Heart right ventricle (tissue), 16 donors: Measurements from ENCODE around the gene C1QTNF5. TPM values are rescaled to one million over a fixed set of nuclear protein-coding genes. Genes with fewer than 3 reads are reported as not detected.
A peak's percentile ranks its signal among the peaks of the same experiment; 100 is the strongest.

ENCODE experiments used
- ATAC-seq, 8 donors: fragments of 200-7000 bp; cut with Tn5 transposase; one replicate each; pipeline ENCODE4 v1.9.1; 2020; ENCODE audit warnings: mild to moderate bottlenecking in 8 of 8, moderate library complexity in 8 of 8, moderate number of reproducible peaks in 1 of 8
- DNase-seq, 2 donors: peaks; one replicate each; pipeline ENCODE4 v3.0.0-alpha.2; 2020
- H3K27ac ChIP-seq, 10 donors: fragments of 200-600 bp; sonication (generic) in 2 of 10; one replicate each; pipeline versions ENCODE4 v1.5.0 to v1.8.0; 2020 to 2022; ENCODE audit warnings: mild to moderate bottlenecking in 3 of 10
- H3K27me3 ChIP-seq, 7 donors: fragments of 200-600 bp; one replicate each; pipeline ENCODE4 v1.8.0; 2021 to 2022; ENCODE audit warnings: mild to moderate bottlenecking in 2 of 7
- H3K36me3 ChIP-seq, 9 donors: fragments of 200-600 bp; sonication (generic) in 1 of 9; one replicate each; pipeline versions ENCODE4 v1.5.0 to v1.8.0; 2020 to 2022; ENCODE audit warnings: mild to moderate bottlenecking in 2 of 9
- H3K4me1 ChIP-seq, 9 donors: fragments of 200-600 bp; sonication (generic) in 1 of 9; one replicate each; pipeline versions ENCODE4 v1.5.0 to v1.8.0; 2020 to 2022; ENCODE audit warnings: mild to moderate bottlenecking in 4 of 9
- H3K4me3 ChIP-seq, 10 donors: fragments of 200-600 bp; sonication (generic) in 2 of 10; one replicate each; pipeline versions ENCODE4 v1.5.0 to v1.8.0; 2020 to 2022; ENCODE audit warnings: mild to moderate bottlenecking in 7 of 10, moderate library complexity in 2 of 10
- H3K9me3 ChIP-seq, 11 donors: fragments of 200-600 bp in 10 of 11; sonication (generic) in 2 of 11; one replicate each; pipeline versions ENCODE4 v1.5.0 to v1.8.0; 2013 to 2022; ENCODE audit warnings: mild to moderate bottlenecking in 2 of 11, control low read depth in 1 of 11, moderate library complexity in 1 of 11
- CTCF ChIP-seq, 9 donors: fragments of 200-600 bp; sonication (generic) in 2 of 9; IDR thresholded peaks; one replicate each; pipeline versions ENCODE4 v1.5.0 to v1.8.0; 2021 to 2022; ENCODE audit warnings: antibody characterized with exemption in 9 of 9, mild to moderate bottlenecking in 5 of 9, moderate library complexity in 1 of 9
- WGBS, 2 donors: extraction: QIAGEN DNeasy Blood & Tissue Kit; methylation state at CpG; one replicate each; pipeline ENCODE4 v1.1.7; 2013; ENCODE audit warnings: inconsistent platforms in 1 of 2; 5-methylcytosine and 5-hydroxymethylcytosine counted together
- intact Hi-C, 10 donors: fragments of 100-400 bp; cut with DNase I; formaldehyde crosslinking; loops; one replicate each; pipeline versions ENCODE4 v1.11.1 to v1.14.2; 2022
- polyA plus RNA-seq, 2 donors: library from polyadenylated mRNA; stranded (reverse); fragments of 200-250 nt; gene quantifications; one replicate each; pipeline ENCODE4 v1.2.3, GENCODE V29; 2013
- total RNA-seq, 10 donors: library from RNA; stranded (reverse); fragmentation: NEBNext Ultra II Directional in 3 of 10; extraction: Animal tissue kit (Norgen Biotek cat#: 25700) in 3 of 10; gene quantifications; one replicate each; pipeline versions ENCODE4 v1.2.1 to v1.2.4, GENCODE V29; 2021 to 2023
- donor health status: Arrhythmogenic right ventricular cardiomyopathy.
- donor health status: ischemic (EF 13 %, LVEDD 7.1; RV severe dilation, severe dysfunction).
- donor health status: healthy with polysubstance abuse.
- donor health status: DM: no; HTN: yes; CAD: no.
- donor health status: DM: no; HTN: no; CAD: no.
- donor health status: ischemic (EF 25% LVEDD 6.9; RV normal size, moderate dysfunction).
- donor health status: ischemic (EF 25% LVEDD 5.7; RV mildly dilated, moderate dysfunction).
- donor health status: healthy.
- donor health status: DM: yes; HTN: yes; CAD: no.
- donor health status: Ischemic cardiomyopathy.
- donor health status: ischemic (EF 35%, LVEDD 5.7; RV mildly dilated, moderate dysfunction).
- donor health status: nonischemic (EF 11% LVEDD 7.7; RV severe dilation, severe dysfunction).
- donor health status: DM: yes; HTN: yes; CAD: no.
- donor health status: PGD.
- donor health status: ischemic (EF 29% LVEDD 5.4; RV normal size, mild dysfunction).
- donor health status: nonischemic (EF 23%, LVEDD 6.1; RV moderate dilation, normal function).

C1QTNF5 gene
- total and polyA plus RNA-seq, 12 donors = 11.4 to 35.7 (median 21.8) TPM

- Histone ChIP-seq H3K27ac (peak overlapping the region in 9 of 10 donors; percentile 62 to 83 (median 73)), H3K4me1 (peaks cover 10 to 45% (median 34%) of the 10 kb centered on the region in 9 donors), H3K27me3 (peaks cover 0 to 3% (median 0%) of the 10 kb centered on the region in 7 donors), H3K36me3 (no peaks in the 10 kb centered on the region), H3K4me3 (peak overlapping the region; percentile 5 to 66 (median 52)), H3K9me3 (no peaks in the 10 kb centered on the region)
- TF ChIP-seq CTCF (IDR thresholded peaks at IDR 0.05) = no peak
- no peak for ATAC-seq
- DNase-seq = no peak
- intact Hi-C loops = loop anchor here in 6 of 10 donors (2.0 to 10.0 kb wide), 4 partner anchors 24 to 94 kb away; partner anchors contain the start of gene C1QTNF5 (in 1 of the 6)
- WGBS, 2 donors = 5 to 13% methylated on average over 10 of the region's 10 CpGs
Observed at GRCh38 chr11:119380827-119381180, 40.1 kb upstream of the C1QTNF5 start.

GRCh38 chr11:119380160-119380826, 39.6 kb upstream of the C1QTNF5 start:
- H3K9me3 ChIP-seq = no peaks in the 10 kb centered on the region
- peak overlapping the region in 8 of 10 donors; percentile 62 to 83 (median 74) for H3K27ac ChIP-seq
- peaks cover 0 to 3% (median 0%) of the 10 kb centered on the region in 7 donors for H3K27me3 ChIP-seq
- peaks cover 10 to 51% (median 37%) of the 10 kb centered on the region in 9 donors for H3K4me1 ChIP-seq
- ATAC-seq = no peak
- no peak for TF ChIP-seq CTCF (IDR thresholded peaks at IDR 0.05)
- DNase-seq = no peak
- intact Hi-C loops = loop anchor here in 6 of 10 donors (2.0 to 10.0 kb wide), 4 partner anchors 23 to 95 kb away; partner anchors contain the start of gene C1QTNF5 (in 1 of the 6)
- WGBS, 2 donors = 66% methylated on average over 13 of the region's 13 CpGs
- H3K36me3 ChIP-seq = no peaks in the 10 kb centered on the region
- H3K4me3 ChIP-seq = peak overlapping the region in 3 of 10 donors; percentile 51 to 58 (median 54)

- 18 to 38% methylated on average over 10 of the region's 10 CpGs for WGBS, 2 donors
- H3K4me1 ChIP-seq = peaks cover 15 to 64% (median 50%) of the 10 kb centered on the region in 9 donors
- intact Hi-C loops = no loop called here
- peak overlapping the region; percentile 37 to 62 (median 48) for H3K4me3 ChIP-seq
- DNase-seq (no peak), ATAC-seq (peak in 2 of 8 donors; percentile 12 to 13)
- no peak for TF ChIP-seq CTCF (IDR thresholded peaks at IDR 0.05)
- peak overlapping the region; percentile 82 to 98 (median 86) for H3K27ac ChIP-seq
- H3K27me3 ChIP-seq = no peaks in the 10 kb centered on the region
- H3K9me3 ChIP-seq = no peaks in the 10 kb centered on the region
- H3K36me3 ChIP-seq = no peaks in the 10 kb centered on the region
Observed at GRCh38 chr11:119378851-119379465, 38.3 kb upstream of the C1QTNF5 start.

- peak in 1 of 8 donors; percentile 5 for ATAC-seq
- peak overlapping the region; percentile 82 to 98 (median 86) for H3K27ac ChIP-seq
- peaks cover 16 to 72% (median 55%) of the 10 kb centered on the region in 9 donors for H3K4me1 ChIP-seq
- H3K9me3 ChIP-seq = no peaks in the 10 kb centered on the region
- WGBS, 2 donors = 50 to 58% methylated on average over 6 of the region's 6 CpGs
- intact Hi-C loops = no loop called here
- no peaks in the 10 kb centered on the region for H3K27me3 ChIP-seq
- peak overlapping the region; percentile 37 to 62 (median 48) for H3K4me3 ChIP-seq
- no peak for DNase-seq
- TF ChIP-seq CTCF (IDR thresholded peaks at IDR 0.05) = no peak
- no peaks in the 10 kb centered on the region for H3K36me3 ChIP-seq
Observed at GRCh38 chr11:119377961-119378667, 37.4 kb upstream of the C1QTNF5 start.
